DMS53 treated with DMSO at 0.1 percent for 48 hours (cell line): Measurements from ENCODE around the gene PWWP2B.

ENCODE experiments used
- DNase-seq: peaks from one replicate; lab custom pipeline; 2025; ENCODE audit not compliant: unreplicated experiment; lab: John Stamatoyannopoulos, UW

The PWWP2B gene

GRCh38 chr10:132417957-132418441, 21.0 kb downstream of the PWWP2B start:
- no peak for DNase-seq

GRCh38 chr10:132418527-132419416, 21.8 kb downstream of the PWWP2B start:
- no peak for DNase-seq

GRCh38 chr10:132419538-132420468, 22.8 kb downstream of the PWWP2B start:
- DNase-seq: no peak

GRCh38 chr10:132420469-132420980, 23.5 kb downstream of the PWWP2B start:
- DNase-seq: no peak

GRCh38 chr10:132420981-132421846, 24.2 kb downstream of the PWWP2B start:
- peak; percentile 46 for DNase-seq

GRCh38 chr10:132421847-132422751, 25.1 kb downstream of the PWWP2B start:
- DNase-seq: no peak

- DNase-seq: no peak
Observed at GRCh38 chr10:132422903-132423825, 26.2 kb downstream of the PWWP2B start.

GRCh38 chr10:132423966-132424861, 27.2 kb downstream of the PWWP2B start:
- no peak for DNase-seq

GRCh38 chr10:132425029-132425756, 28.2 kb downstream of the PWWP2B start:
- DNase-seq: no peak

GRCh38 chr10:132425757-132426155, 28.8 kb downstream of the PWWP2B start:
- DNase-seq: no peak

- no peak for DNase-seq
Observed at GRCh38 chr10:132427006-132427771, 30.2 kb downstream of the PWWP2B start.

- DNase-seq: no peak
Observed at GRCh38 chr10:132427939-132428367, 31.0 kb downstream of the PWWP2B start.

GRCh38 chr10:132428486-132428995, 31.5 kb downstream of the PWWP2B start:
- no peak for DNase-seq

- DNase-seq: no peak
Observed at GRCh38 chr10:132429281-132430230, 32.6 kb downstream of the PWWP2B start.
